Astrocyte (in vitro differentiated cells and primary cell): ENCODE results near the gene ZNF181. TPM values are rescaled to one million over a fixed set of nuclear protein-coding genes. Genes with fewer than 3 reads are reported as not detected.

Experiments
- DNase-seq: peaks from one replicate; pipeline ENCODE4 v3.0.0-alpha.2; 2010; ENCODE audit warnings: low read depth
- FAIRE-seq: peaks from 2 replicates; lab custom pipeline; 2011; peaks lifted over from hg19 to GRCh38; lab: Jason Lieb, UNC
- H2AFZ ChIP-seq: 2 replicates; pipeline ENCODE4 v1.6.0; 2012; ENCODE audit warnings: low read depth, low read length, inconsistent platforms
- H3K27ac ChIP-seq: 2 replicates; pipeline ENCODE4 v1.5.1; 2011; ENCODE audit warnings: low read depth, low read length, inconsistent platforms
- H3K27me3 ChIP-seq: 2 replicates; pipeline ENCODE4 v1.6.0; 2011; ENCODE audit warnings: low read length, inconsistent platforms; ENCODE audit not compliant: insufficient read depth
- H3K36me3 ChIP-seq: 2 replicates; pipeline ENCODE4 v1.5.1; 2011; ENCODE audit warnings: low read length, inconsistent platforms; ENCODE audit not compliant: insufficient read depth
- H3K4me1 ChIP-seq: 2 replicates; pipeline ENCODE4 v1.5.1; 2011; ENCODE audit warnings: low read length, inconsistent platforms; ENCODE audit not compliant: insufficient read depth
- H3K4me2 ChIP-seq: 2 replicates; pipeline ENCODE4 v1.6.0; 2012; ENCODE audit warnings: low read length, inconsistent platforms
- H3K4me3 ChIP-seq: 2 replicates; pipeline ENCODE4 v1.5.1; 2011; ENCODE audit warnings: low read depth, mild to moderate bottlenecking, low read length, inconsistent platforms; ENCODE audit not compliant: insufficient read depth
- H3K79me2 ChIP-seq: 2 replicates; pipeline ENCODE4 v1.6.0; 2012; ENCODE audit warnings: mild to moderate bottlenecking, low read length, inconsistent platforms; ENCODE audit not compliant: insufficient read depth
- H3K9ac ChIP-seq: 2 replicates; pipeline ENCODE4 v1.6.0; 2012; ENCODE audit warnings: mild to moderate bottlenecking, low read length, inconsistent platforms
- H3K9me3 ChIP-seq: 2 replicates; pipeline ENCODE4 v1.5.1; 2012; ENCODE audit warnings: low read depth, mild to moderate bottlenecking, low read length, inconsistent platforms; ENCODE audit not compliant: insufficient read depth
- H4K20me1 ChIP-seq: 2 replicates; pipeline ENCODE4 v1.6.0; 2012; ENCODE audit warnings: low read length, inconsistent platforms; ENCODE audit not compliant: insufficient read depth
- H3K27ac Mint-ChIP-seq: one replicate; pipeline ENCODE4 v1.8.0; 2021; ENCODE audit warnings: mild to moderate bottlenecking, mixed read lengths; ENCODE audit not compliant: unreplicated experiment
- H3K27me3 Mint-ChIP-seq: one replicate; pipeline ENCODE4 v1.8.0; 2021; ENCODE audit warnings: low read depth, mixed read lengths; ENCODE audit not compliant: unreplicated experiment
- H3K36me3 Mint-ChIP-seq: one replicate; pipeline ENCODE4 v1.8.0; 2021; ENCODE audit warnings: low read depth, mixed read lengths; ENCODE audit not compliant: unreplicated experiment
- H3K4me1 Mint-ChIP-seq: one replicate; pipeline ENCODE4 v1.8.0; 2021; ENCODE audit warnings: low read depth, mixed read lengths; ENCODE audit not compliant: unreplicated experiment
- H3K4me3 Mint-ChIP-seq: one replicate; pipeline ENCODE4 v1.8.0; 2021; ENCODE audit warnings: mild to moderate bottlenecking, moderate library complexity, mixed read lengths; ENCODE audit not compliant: unreplicated experiment
- H3K9me3 Mint-ChIP-seq: one replicate; pipeline ENCODE4 v1.8.0; 2021; ENCODE audit warnings: mild to moderate bottlenecking, mixed read lengths; ENCODE audit not compliant: unreplicated experiment
- CTCF ChIP-seq: IDR thresholded peaks from 2 replicates; pipeline ENCODE4 v1.5.1; 2011; ENCODE audit warnings: low read depth, mild to moderate bottlenecking, inconsistent platforms, low read length, moderate library complexity; ENCODE audit not compliant: insufficient read depth
- EZH2 ChIP-seq: IDR thresholded peaks from 2 replicates; pipeline ENCODE4 v1.6.1; 2012; ENCODE audit warnings: mild to moderate bottlenecking, low read length, inconsistent platforms; ENCODE audit not compliant: insufficient read depth
- total RNA-seq: library from RNA; stranded (reverse); gene quantifications from 2 replicates; pipeline ENCODE4 v1.2.1, GENCODE V29; 2021

The ZNF181 gene
- total RNA-seq, 1 donor from 2014 or later, result 4.8 TPM

DNA sequence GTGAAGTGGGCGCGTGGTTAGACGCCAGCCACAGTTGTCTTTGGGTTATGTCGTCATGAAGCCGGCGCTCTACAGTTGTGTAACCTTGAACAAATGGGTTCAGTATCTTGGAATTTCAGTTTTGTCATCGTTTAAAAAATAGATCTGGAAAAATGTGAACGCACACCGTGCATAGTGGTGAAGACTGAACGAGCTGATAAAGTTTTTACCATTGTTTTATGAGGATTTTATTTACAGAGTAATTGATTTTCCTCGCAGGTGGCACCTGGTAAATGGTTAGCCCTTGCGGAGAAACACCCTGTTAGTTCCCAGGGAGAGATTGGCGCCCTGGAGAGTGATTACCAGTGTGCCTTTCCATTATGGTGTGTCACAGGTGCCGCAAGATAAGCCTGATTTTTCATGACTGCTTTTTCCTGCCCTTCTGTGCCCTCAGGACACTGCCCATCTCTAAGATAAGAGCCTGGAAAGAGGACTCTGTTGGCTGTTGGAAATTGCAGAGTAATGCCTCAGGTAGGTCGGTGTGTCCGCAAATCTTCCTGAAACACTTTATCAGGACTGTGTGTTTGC lies 577 bp downstream of the ZNF181 start:
- H3K36me3 Mint-ChIP-seq, result peaks cover 26% of the 10 kb centered on the region
- FAIRE-seq (no peak), DNase-seq (peak; percentile 83)
- peak overlapping the region; percentile 85 for H3K4me3 ChIP-seq
- H3K79me2 ChIP-seq, result peaks cover 3% of the 10 kb centered on the region
- H3K27ac Mint-ChIP-seq, result peak overlapping the region; percentile 95
- peaks cover 9% of the 10 kb centered on the region for H3K4me1 ChIP-seq
- peak overlapping the region; percentile 97 for H2AFZ ChIP-seq
- TF ChIP-seq CTCF (no peak), EZH2 (no peak)
- H3K4me2 ChIP-seq, result peak overlapping the region; percentile 99
- H3K9me3 ChIP-seq, result peaks cover 14% of the 10 kb centered on the region
- peaks cover 4% of the 10 kb centered on the region for H3K36me3 ChIP-seq
- no peaks in the 10 kb centered on the region for H4K20me1 ChIP-seq
- H3K4me3 Mint-ChIP-seq, result peak overlapping the region; percentile 97
- peaks cover 6% of the 10 kb centered on the region for H3K4me1 Mint-ChIP-seq
- peak overlapping the region; percentile 95 for H3K27ac ChIP-seq
- no peaks in the 10 kb centered on the region for H3K27me3 ChIP-seq
- peaks cover 20% of the 10 kb centered on the region for H3K9me3 Mint-ChIP-seq
- peak overlapping the region; percentile 91 for H3K9ac ChIP-seq
- H3K27me3 Mint-ChIP-seq, result no peaks in the 10 kb centered on the region

GRCh38 chr19:34744896-34745690 lies 11.1 kb downstream of the ZNF181 start:
- H3K36me3 Mint-ChIP-seq, result peaks cover 42% of the 10 kb centered on the region
- no peak for FAIRE-seq

More at GRCh38 chr19:34744896-34745690, 11.1 kb downstream of the ZNF181 start:
- H2AFZ ChIP-seq, result no peak overlapping the region
- no peak for TF ChIP-seq EZH2
- no peak for TF ChIP-seq CTCF
- H3K4me2 ChIP-seq, result no peak overlapping the region
- Mint-ChIP-seq H3K4me3 (no peak overlapping the region), H3K27ac (no peak overlapping the region), H3K27me3 (no peaks in the 10 kb centered on the region), H3K4me1 (no peaks in the 10 kb centered on the region), H3K9me3 (peaks cover 37% of the 10 kb centered on the region)
- peaks cover 17% of the 10 kb centered on the region for H3K9me3 ChIP-seq
- H3K4me3 ChIP-seq, result no peak overlapping the region
- H3K79me2 ChIP-seq, result no peaks in the 10 kb centered on the region
- no peak overlapping the region for H3K9ac ChIP-seq
- H3K4me1 ChIP-seq, result no peaks in the 10 kb centered on the region
- H3K36me3 ChIP-seq, result peaks cover 3% of the 10 kb centered on the region
- no peak for DNase-seq
- no peak overlapping the region for H3K27ac ChIP-seq
- H4K20me1 ChIP-seq, result no peaks in the 10 kb centered on the region
- no peaks in the 10 kb centered on the region for H3K27me3 ChIP-seq
